ENCODE measurements around the gene PRDM16.
"Not testable (repeated sequence)": the region's sequence is repeated elsewhere in the genome, so short reads cannot be mapped to it uniquely, and the experiment has no call there.

PRDM16 gene

DNA sequence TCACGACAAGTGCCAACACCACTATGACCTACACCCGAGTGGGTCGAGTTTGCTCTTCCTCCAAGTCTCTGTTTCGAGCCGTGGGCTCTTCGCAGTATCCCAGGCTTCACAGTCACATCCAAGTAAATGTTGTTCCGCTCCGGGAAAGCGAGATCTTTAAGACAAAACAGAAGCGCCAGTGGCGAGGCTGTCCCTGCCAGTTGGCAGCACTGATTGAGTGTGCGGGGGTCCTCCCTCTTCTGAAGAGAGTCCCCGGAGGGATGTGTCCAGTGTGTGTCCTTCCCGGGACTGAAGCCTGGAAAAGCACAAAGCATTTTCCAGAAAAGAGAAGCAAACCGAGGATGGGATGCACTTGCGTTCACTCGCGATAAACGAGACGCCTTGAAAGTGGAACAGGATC lies 158.9 kb downstream of the PRDM16 start:
- DNase-seq (ENCODE audit: low spot score), result no peak

- no peak for DNase-seq (ENCODE audit: low spot score)
Measured at GRCh38 chr1:3229081-3229725, 160.2 kb downstream of the PRDM16 start.

GRCh38 chr1:3230553-3230952 lies 161.6 kb downstream of the PRDM16 start:
- DNase-seq (ENCODE audit: low spot score), result no peak

DNA sequence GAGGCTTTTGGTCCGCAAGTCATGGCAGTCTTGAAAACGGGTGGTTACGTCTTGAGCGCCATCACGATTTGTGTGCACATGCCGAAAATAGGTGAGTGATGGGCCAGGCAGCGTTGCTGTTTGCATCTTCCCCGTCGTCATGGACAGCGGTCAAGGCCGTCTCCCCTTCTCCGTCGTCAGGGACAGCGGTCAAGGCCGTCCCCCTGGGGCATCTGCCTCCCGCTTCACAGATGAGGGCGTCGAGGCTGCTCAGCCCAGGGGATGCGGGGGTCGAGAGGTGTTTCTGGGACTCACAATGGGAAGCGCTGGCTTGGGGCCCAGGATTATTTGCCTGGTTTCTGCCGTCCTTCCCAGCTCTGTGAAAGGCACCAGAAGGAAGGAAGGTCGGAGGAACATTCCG lies 162.2 kb downstream of the PRDM16 start:
- DNase-seq (ENCODE audit: low spot score), result no peak

- no peak for DNase-seq (ENCODE audit: low spot score)
Measured at GRCh38 chr1:3231826-3232225, 162.8 kb downstream of the PRDM16 start.

DNA sequence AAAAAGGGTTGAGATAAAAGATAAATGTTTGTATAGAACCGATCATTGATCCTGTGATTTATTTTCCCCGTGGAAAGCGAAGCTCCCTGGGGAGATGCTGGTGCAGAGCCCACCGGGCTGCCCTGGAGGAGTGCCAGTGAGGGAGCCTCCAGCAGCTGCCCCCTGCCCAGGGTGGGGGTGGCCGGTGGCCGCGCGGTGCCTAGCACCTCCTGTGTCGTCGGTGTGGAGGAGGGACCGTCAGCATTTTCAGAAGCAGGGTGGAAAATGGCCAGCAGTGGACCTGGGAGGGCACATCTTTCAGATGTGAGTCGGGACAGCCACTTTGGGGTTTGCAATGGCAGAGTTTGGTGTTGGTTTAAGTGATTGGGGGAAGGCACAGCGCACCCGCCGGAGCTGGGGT lies 164.0 kb downstream of the PRDM16 start:
- no peak for DNase-seq (ENCODE audit: low spot score)

- DNase-seq (ENCODE audit: low spot score), result no peak
Measured at GRCh38 chr1:3233551-3233950, 164.5 kb downstream of the PRDM16 start.

DNA sequence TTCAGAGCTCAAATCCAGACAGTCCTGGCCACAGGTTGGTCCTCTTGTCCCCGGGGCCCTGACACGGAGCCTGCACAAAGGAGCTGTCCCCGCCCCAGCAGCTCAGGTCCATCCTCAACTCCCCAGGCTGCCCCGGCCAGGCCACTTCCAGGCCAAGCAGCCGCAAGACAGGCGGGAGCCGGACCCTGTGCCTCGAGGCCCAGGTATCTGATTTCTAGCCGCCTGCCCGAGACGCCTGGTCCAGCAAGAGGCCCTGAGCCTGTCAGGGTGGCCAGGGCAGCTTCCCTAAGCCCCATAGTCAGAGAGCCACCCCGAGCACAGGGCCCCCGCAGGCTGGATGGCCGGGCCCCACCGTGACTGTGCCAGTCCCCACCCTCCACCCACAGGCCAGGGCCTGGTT lies 165.3 kb downstream of the PRDM16 start:
- no peak for DNase-seq (ENCODE audit: low spot score)

- no peak for DNase-seq (ENCODE audit: low spot score)
Measured at GRCh38 chr1:3234956-3235355, 166.0 kb downstream of the PRDM16 start.

DNA sequence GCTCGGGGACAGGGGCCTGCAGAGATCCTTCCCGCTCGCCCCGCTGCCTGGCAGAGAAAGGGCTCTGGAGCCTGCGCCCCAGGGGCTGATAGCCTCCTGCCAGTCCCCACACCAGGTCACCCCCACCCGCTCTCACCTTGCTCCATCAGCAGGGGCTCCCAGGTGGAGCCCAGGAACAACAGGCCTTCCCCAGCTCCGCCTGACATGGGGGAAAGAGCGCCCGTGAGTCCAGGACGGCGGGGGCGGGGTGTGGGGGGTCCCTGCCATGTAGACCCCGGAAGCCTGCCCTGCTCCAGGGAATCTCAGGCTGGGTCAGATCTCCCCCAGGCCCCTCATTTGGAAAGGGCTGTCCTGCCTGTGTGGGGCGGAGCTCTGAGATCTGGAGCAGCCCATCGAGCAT lies 166.5 kb downstream of the PRDM16 start:
- no peak for DNase-seq (ENCODE audit: low spot score)

DNA sequence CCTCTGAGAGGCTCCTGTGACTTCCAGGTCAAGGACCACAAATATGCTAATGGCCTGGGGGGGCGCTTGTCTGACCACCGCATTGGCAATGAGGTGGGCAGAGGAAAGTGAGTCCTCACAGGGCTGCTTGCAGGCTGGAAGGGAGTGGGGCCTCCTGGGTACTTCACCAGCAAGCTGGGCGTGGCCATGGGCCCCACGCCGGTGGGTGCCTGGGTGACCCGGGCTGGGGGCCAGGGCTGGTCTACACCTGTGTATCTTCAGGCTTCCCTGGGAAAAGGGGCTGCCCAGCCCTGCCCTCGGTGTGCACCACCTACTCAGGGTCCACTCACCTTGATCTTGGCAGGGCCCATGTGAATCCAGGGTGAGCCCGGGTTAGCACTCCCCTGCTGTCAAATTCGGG lies 167.4 kb downstream of the PRDM16 start:
- no peak for DNase-seq (ENCODE audit: low spot score)

DNA sequence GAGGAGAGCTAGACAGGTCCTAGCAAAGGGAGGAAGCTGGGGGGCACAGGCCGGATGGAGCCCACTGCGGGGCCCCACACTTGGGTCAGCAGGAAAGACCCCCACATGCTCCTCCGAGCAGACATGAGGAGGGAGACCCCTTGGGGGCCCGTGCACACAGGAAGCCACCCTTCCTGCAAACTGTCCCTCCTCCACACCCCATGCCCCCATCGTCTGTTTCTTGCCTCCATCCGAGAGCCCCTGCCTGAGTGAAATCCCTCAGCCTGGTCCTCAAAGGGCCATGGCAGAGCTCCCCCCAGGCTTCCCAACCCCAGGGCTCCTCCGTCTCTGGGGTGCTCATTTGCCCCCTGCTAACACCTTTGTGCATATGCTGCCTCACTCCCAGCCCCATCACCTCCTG lies 168.0 kb downstream of the PRDM16 start:
- DNase-seq (ENCODE audit: low spot score), result no peak

DNA sequence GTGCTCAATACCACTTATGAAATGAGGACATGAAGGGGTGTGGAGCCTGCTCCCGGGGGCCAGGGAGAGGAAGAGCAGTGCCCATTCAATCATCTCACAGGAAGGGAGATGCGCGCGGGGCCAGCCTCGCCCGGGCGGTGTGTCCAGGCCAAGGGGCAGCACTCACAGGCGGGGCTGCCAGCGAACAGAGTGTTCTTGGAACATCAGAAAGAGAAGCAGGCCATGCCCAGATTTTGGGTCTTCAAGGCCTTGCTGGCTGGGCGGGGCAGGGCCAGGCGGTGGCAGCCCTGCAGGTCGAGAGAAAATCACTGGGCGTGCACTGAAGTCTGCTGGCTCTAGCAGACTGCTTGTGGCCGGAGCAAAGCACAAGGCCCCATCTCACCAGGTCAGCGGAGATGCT lies 168.6 kb downstream of the PRDM16 start:
- no peak for DNase-seq (ENCODE audit: low spot score)

- no peak for DNase-seq (ENCODE audit: low spot score)
Measured at GRCh38 chr1:3237994-3238702, 169.1 kb downstream of the PRDM16 start.

DNA sequence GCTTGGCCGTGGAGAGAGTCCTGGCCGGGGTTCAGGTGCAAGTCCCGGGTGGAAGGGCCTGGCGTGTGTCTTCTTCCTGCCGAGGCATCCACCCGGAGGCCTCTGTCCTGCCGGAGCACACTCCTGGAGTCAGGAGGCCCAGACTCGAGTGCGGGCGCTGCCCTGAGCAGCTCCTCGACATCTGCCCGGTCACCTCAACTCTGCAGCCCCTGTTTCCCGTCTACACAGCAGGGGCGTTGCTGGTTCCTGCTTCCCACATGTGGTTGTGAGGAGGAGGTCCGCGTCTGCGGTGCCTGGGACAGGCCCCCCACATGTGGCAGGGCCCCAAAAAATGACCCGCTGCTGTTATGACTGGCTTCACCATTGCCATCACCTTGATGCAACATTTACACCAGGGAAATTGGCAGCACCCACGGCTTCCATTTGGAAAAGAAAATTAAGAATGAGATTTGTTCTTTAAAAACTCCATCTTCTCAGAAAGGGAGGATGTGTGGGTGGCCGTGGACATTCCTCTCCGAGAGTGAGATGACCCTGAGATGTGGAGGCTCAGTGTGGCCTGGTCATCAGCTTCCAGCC lies 169.8 kb downstream of the PRDM16 start:
- no peak for DNase-seq (ENCODE audit: low spot score)

- DNase-seq (ENCODE audit: low spot score), result not testable (repeated sequence)
Measured at GRCh38 chr1:3239991-3240390, 171.0 kb downstream of the PRDM16 start.

DNA sequence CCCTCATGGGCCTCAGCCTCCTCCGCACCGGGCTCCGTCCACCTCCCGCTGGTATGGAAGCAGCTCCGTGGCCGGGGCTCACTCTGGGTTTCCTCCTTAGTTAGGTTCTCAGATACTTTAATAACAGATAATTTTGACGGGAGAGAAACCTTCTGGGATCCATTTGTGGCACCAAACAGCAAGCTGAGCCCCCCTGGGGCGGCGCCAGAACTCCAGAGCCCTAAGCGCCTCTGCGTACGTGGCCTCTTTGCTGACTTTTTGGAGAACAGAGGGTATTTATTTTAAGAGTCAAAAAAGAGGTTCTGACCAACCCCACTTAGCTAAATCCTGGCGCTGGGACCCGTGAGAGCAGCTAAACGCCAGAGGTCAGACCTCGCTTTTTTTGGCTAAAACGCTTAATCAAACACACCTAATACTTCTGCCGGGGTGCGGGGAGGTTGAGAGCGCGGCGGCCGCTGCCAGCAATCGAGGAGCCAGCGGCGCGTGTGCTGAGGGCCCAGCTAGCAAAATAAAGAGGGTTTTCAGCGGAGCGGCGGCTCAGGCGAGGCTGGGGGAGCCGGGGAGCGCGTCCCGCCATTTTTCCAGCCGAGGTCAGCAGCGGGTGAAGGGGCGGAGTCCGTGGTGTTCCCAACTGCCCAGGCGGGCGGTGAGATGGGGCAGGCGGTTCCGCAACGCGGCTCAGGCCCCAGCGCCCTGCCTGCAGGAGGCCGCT lies 171.7 kb downstream of the PRDM16 start:
- DNase-seq (ENCODE audit: low spot score), result no peak

DNA sequence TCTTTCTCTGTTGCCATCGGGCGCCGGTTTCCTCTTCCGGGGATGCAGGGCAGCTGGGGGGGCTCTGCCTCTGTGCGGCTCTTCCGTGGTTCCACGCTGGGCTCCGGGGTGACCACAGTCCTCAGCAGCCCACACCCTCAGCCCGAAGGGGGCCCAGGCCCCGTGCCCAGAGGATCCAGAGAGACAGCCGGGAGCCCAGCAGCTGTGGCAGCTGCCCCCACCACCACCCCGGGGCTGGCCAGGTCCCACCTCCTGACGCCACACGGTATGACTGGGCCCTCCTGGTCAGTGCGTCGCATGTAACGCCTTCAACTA lies 172.2 kb downstream of the PRDM16 start:
- no peak for DNase-seq (ENCODE audit: low spot score)

DNA sequence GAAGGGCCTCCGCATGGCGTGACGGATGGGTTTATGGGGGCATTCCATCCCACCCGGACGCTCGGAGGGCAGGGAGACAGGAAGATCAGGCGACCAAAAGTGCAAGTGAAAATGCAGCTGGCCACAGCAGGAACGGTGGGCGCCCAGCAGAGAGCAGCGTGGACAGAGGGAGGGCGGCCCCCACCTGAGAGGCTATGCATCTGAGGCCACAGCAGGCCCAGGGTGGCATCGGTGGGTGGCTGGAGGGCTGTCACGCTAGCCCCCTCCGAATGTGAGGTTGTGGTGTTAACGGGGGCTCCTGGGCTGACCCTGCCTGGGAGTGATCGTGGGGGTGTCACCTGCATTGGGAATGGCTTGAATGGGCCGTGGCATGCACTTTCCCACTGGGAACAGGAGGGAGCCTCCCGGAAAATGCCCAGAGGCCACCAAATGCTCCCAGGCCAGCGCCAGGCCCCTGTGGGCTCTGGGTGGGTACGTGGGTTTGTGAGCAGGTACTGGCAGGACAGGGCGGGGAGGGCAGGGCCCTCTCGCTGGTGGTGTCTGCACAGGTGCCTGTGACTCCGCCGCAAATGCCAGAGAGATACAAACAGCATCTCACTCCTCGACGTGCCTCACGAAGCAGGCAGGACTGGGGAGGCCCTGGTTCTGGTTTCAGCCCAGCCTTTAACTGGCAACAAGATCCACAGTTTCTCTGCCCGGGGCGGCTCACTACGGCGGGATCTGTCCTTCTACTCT lies 172.8 kb downstream of the PRDM16 start:
- DNase-seq (ENCODE audit: low spot score), result no peak

DNA sequence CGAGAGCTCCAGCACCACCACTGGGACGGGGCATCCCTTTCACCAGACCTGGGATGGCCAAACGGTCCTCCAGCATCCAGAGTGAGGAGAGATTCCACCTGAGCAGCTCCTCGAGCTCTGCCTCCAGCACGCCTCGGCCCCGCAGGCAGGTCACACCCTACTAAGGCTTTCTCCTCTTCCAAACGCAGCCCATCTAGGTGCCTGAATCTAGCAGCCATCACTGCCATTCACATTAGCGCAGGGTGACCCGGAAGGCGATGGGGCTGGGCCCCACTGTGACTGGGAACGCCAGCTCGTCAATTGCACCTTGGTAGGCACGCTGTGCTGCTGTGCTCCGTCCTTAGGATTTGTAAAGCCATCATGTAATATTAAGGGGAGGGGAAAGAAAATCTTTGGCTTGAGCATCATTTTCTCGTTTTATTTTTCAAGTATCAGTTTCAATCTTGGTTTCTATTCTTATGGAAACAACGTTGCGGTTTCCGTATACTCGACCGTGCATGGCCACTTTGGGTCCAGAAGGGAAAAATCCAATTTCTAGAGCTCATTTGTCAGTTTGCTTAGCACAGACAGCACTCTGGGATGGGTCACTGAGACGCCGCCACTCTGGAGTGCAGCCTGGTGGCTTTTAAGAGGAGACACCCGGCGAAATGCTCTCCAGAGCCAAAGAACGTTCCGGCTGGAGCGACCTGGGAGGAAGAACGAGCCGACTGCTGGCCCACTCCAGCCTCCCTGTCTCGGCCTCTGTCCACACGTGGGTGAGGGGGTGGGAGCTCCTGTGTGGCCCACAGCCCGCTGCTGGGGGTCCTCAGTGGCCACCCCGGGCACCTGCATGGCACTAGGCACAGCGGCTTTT lies 173.6 kb downstream of the PRDM16 start:
- DNase-seq (ENCODE audit: low spot score), result no peak

GRCh38 chr1:3243304-3243703 lies 174.3 kb downstream of the PRDM16 start:
- DNase-seq (ENCODE audit: low spot score), result no peak
